ENCODE results near the gene DPP7. TPM values are rescaled to one million over a fixed set of nuclear protein-coding genes. Genes with fewer than 3 reads are reported as not detected.

Gene DPP7
- total and polyA plus RNA-seq, 2 of the 8 experiments (the other 6 are each of a cell fraction or from before 2014, with no cell fraction given), result 21.2 to 26.8 TPM

GRCh38 chr9:137096785-137097546 lies 17.6 kb downstream of the DPP7 start:
- no peak overlapping the region for H2BK15ac ChIP-seq (ENCODE audit: low read length)
- H3K4me3 ChIP-seq (ENCODE audit: extremely low read depth in 1 of 4, insufficient read depth in 2 of 4, low read depth in 3 of 4, low read length in 4 of 4), result no peak overlapping the region
- TF ChIP-seq ATF3 (IDR thresholded peaks at IDR 0.05; ENCODE audit: insufficient read depth, low read depth, low read length), result no peak
- TF ChIP-seq HDAC6 (IDR thresholded peaks at IDR 0.05; ENCODE audit: low read depth, low read length), result no peak
- no peak for TF ChIP-seq EGR1 (IDR thresholded peaks at IDR 0.05; ENCODE audit: borderline replicate concordance, low read depth, low read length)
- TF ChIP-seq SIX5 (IDR thresholded peaks at IDR 0.05; ENCODE audit: low read depth, low read length), result no peak
- TF ChIP-seq CHD2 (IDR thresholded peaks at IDR 0.05; ENCODE audit: low read length), result no peak
- H4K5ac ChIP-seq (ENCODE audit: insufficient read length, low read depth, low read length), result no peak overlapping the region
- no peaks in the 10 kb centered on the region for H3K79me2 ChIP-seq (ENCODE audit: control insufficient read depth in 1 of 2, insufficient read depth in 2 of 2, low read length in 2 of 2)
- DNase-seq (ENCODE audit: low read depth in 1 of 2, low spot score in 2 of 2) (no peak), FAIRE-seq (no peak)
- H3K36me3 ChIP-seq (ENCODE audit: control insufficient read depth in 2 of 4, insufficient read depth in 4 of 4, low read length in 3 of 4), result peaks cover 4 to 15% (median 12%) of the 10 kb centered on the region in 4 experiments; a peak in 7 of 8 replicates
- H2BK120ac ChIP-seq (replicated peaks; ENCODE audit: low read depth, low read length), result no peak overlapping the region
- H2BK5ac ChIP-seq (ENCODE audit: low read depth, low read length), result no peak overlapping the region
- ChIA-PET POLR2A (ENCODE audit: partially characterized antibody) (no interaction called here), CTCF (ENCODE audit: partially characterized antibody) (interaction anchor here (0.7 to 1.3 kb wide), 6 partner anchors 9 to 92 kb away, joined by 3 to 5 read pairs (median 4); partner anchors contain the start of genes ANAPC2 and SSNA1)
- H3K56ac ChIP-seq (replicated peaks; ENCODE audit: insufficient read length, low read depth, low read length), result no peak overlapping the region
- H3K23me2 ChIP-seq (ENCODE audit: low read depth, low read length), result no peaks in the 10 kb centered on the region
- no peak overlapping the region; the same call in 1 of the 2 replicates for H4K8ac ChIP-seq (ENCODE audit: extremely low read depth, insufficient read depth, low read length)
- no peak overlapping the region for H3K23ac ChIP-seq (ENCODE audit: insufficient read length)
- no peaks in the 10 kb centered on the region for H4K20me1 ChIP-seq (replicated peaks in 1 of 2; ENCODE audit: control insufficient read depth in 1 of 2, insufficient read depth in 2 of 2, low read length in 2 of 2)
- no peak overlapping the region for H3K4ac ChIP-seq (replicated peaks; ENCODE audit: insufficient read length, low read depth, low read length)
- H3K14ac ChIP-seq (ENCODE audit: insufficient read length), result no peak overlapping the region
- no peak overlapping the region for H2AFZ ChIP-seq (ENCODE audit: low read length)
- no peak overlapping the region for H3K18ac ChIP-seq (ENCODE audit: extremely low read depth, low read length)
- H4K91ac ChIP-seq (replicated peaks; ENCODE audit: insufficient read length, low read length), result no peak overlapping the region
- H3K9me3 ChIP-seq (ENCODE audit: insufficient read depth in 2 of 2, low read depth in 1 of 2, low read length in 1 of 2), result peaks cover 4 to 8% of the 10 kb centered on the region in 2 experiments; a peak in 3 of 4 replicates
- H2BK20ac ChIP-seq (ENCODE audit: low read length), result no peak overlapping the region
- no peak overlapping the region for H3K9ac ChIP-seq (replicated peaks in 1 of 4; ENCODE audit: extremely low read depth in 1 of 4, low read depth in 3 of 4, low read length in 3 of 4)
- H3K27ac ChIP-seq (ENCODE audit: low read depth, low read length), result no peak overlapping the region
- 90% methylated on average over 31 of the region's 31 CpGs; no CpG with 5 or more reads in 1 of the 2 experiments for WGBS, 2 experiments (ENCODE audit: extremely low coverage in 1 of 2, insufficient coverage in 1 of 2, insufficient read length in 1 of 2, insufficient replicate concordance in 2 of 2, low coverage in 1 of 2, low lambda C conversion rate in 2 of 2, missing lambda C conversion rate in 1 of 2)
- H3K79me1 ChIP-seq (ENCODE audit: low read depth, low read length), result no peaks in the 10 kb centered on the region
- no peak overlapping the region for H2AK5ac ChIP-seq (ENCODE audit: low read depth, low read length)
- no peaks in the 10 kb centered on the region for H3K4me1 ChIP-seq (replicated peaks in 1 of 4; ENCODE audit: control insufficient read depth in 3 of 4, insufficient read depth in 4 of 4, low read length in 3 of 4)
- H3K27me3 ChIP-seq (replicated peaks in 1 of 4; ENCODE audit: control insufficient read depth in 3 of 4, extremely low read depth in 1 of 4, insufficient read depth in 3 of 4, low read length in 3 of 4), result no peaks in the 10 kb centered on the region
- H2BK12ac ChIP-seq (ENCODE audit: low read depth, low read length), result no peak overlapping the region
- no peak overlapping the region for H3K4me2 ChIP-seq (ENCODE audit: insufficient read depth in 1 of 2, low read depth in 2 of 2, low read length in 2 of 2)
